Measurements from ENCODE around the gene MARK1.

MARK1 gene

GRCh38 chr1:220527908-220528678, at the start of gene MARK1:
MARK1 (plus strand) TSS chr1:220528136; CDS start chr1:220528823, 687 bp downstream.
- DNase-seq, result no peak

GRCh38 chr1:220483700-220484099, 44.2 kb upstream of the MARK1 start:
- DNase-seq, result no peak

- DNase-seq, result no peak
Measured at GRCh38 chr1:220484135-220484534, 43.8 kb upstream of the MARK1 start.

- no peak for DNase-seq
Measured at GRCh38 chr1:220485131-220485530, 42.8 kb upstream of the MARK1 start.

GRCh38 chr1:220485791-220486190, 42.1 kb upstream of the MARK1 start:
- no peak for DNase-seq

GRCh38 chr1:220487297-220487820, 40.6 kb upstream of the MARK1 start:
- no peak for DNase-seq

GRCh38 chr1:220491891-220492290, 36.0 kb upstream of the MARK1 start:
- no peak for DNase-seq

- no peak for DNase-seq
Measured at GRCh38 chr1:220497220-220497947, 30.6 kb upstream of the MARK1 start.

GRCh38 chr1:220498188-220498587, 29.7 kb upstream of the MARK1 start:
- DNase-seq, result no peak

GRCh38 chr1:220500372-220500771, 27.6 kb upstream of the MARK1 start:
- DNase-seq, result no peak

GRCh38 chr1:220504329-220504728, 23.6 kb upstream of the MARK1 start:
- no peak for DNase-seq

- no peak for DNase-seq
Measured at GRCh38 chr1:220507085-220507484, 20.9 kb upstream of the MARK1 start.

- DNase-seq, result no peak
Measured at GRCh38 chr1:220511179-220511578, 16.8 kb upstream of the MARK1 start.

- no peak for DNase-seq
Measured at GRCh38 chr1:220511785-220512184, 16.2 kb upstream of the MARK1 start.

GRCh38 chr1:220513834-220514233, 14.1 kb upstream of the MARK1 start:
- DNase-seq, result no peak

- DNase-seq, result no peak
Measured at GRCh38 chr1:220514256-220514655, 13.7 kb upstream of the MARK1 start.

GRCh38 chr1:220516014-220516721, 11.8 kb upstream of the MARK1 start:
- no peak for DNase-seq

GRCh38 chr1:220516722-220517042, 11.3 kb upstream of the MARK1 start:
- no peak for DNase-seq

GRCh38 chr1:220521778-220522177, 6.2 kb upstream of the MARK1 start:
- no peak for DNase-seq

GRCh38 chr1:220526294-220526693, 1.6 kb upstream of the MARK1 start:
- DNase-seq, result no peak

GRCh38 chr1:220527279-220527907, 543 bp upstream of the MARK1 start:
- no peak for DNase-seq

- DNase-seq, result no peak
Measured at GRCh38 chr1:220528679-220529501, 954 bp downstream of the MARK1 start.
